Adrenal gland (tissue), 5 donors: Measurements from ENCODE around the gene ZNF888.

ENCODE experiments used
- POLR2A ChIP-seq, 2 donors: fragments of 450-650 bp; IDR thresholded peaks; one replicate each; pipeline ENCODE4 v1.6.1; 2017; ENCODE audit warnings: antibody characterized with exemption in 2 of 2, mild to moderate bottlenecking in 2 of 2, moderate library complexity in 1 of 2
- TF ChIP-seq, protein P1 (sequence below), 6 experiments: fragments of 450-650 bp in 4 of 6; fragments of 200-600 bp in 2 of 6; sonication (generic) in 1 of 6; IDR thresholded peaks; 1 replicate in 5 of 6; 2 replicates in 1 of 6; pipeline versions ENCODE4 v1.5.1 to v1.8.0; 2016 to 2021; ENCODE audit warnings: antibody characterized with exemption in 6 of 6, mild to moderate bottlenecking in 2 of 6, moderate library complexity in 1 of 6
- donor health status: DM: no; HTN: no; CAD: no.

DNA sequence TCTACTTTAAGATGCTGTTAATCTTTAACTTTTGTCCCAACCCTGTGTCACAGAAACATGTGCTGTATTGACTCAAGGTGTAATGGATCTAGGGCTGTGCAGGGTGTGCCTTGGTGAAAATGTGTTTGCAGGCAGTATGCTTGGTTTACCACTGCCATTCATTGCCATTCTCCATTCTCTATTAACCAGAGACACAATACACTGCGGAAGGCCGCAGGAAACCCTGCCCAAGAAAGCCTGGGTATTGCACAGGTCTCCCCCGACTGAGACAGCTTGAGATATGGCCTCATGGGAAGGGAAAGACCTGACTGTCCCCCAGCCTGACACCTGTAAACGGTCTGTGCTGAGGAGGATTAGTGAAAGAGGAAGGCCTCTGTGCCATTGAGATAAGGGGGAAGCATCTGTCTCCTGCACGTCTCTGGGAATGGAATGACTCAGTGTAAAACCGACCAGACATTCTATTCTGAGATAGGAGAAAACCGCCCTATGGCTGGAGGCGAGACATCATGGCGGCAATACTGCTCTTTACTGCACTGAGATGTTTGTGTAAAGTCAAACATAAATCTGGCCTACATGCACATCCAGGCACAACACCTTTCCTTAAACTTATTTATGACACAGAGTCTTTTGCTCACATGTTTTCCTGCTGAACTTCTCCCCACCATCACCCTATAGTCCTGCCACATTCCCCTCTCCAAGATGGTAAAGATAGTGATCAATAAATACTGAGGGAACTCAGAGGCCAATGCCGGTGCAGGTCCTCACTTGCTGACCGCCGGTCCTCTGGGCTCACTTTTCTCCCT is 13.1 kb upstream of the ZNF888 start:
- TF ChIP-seq, protein P1, sequence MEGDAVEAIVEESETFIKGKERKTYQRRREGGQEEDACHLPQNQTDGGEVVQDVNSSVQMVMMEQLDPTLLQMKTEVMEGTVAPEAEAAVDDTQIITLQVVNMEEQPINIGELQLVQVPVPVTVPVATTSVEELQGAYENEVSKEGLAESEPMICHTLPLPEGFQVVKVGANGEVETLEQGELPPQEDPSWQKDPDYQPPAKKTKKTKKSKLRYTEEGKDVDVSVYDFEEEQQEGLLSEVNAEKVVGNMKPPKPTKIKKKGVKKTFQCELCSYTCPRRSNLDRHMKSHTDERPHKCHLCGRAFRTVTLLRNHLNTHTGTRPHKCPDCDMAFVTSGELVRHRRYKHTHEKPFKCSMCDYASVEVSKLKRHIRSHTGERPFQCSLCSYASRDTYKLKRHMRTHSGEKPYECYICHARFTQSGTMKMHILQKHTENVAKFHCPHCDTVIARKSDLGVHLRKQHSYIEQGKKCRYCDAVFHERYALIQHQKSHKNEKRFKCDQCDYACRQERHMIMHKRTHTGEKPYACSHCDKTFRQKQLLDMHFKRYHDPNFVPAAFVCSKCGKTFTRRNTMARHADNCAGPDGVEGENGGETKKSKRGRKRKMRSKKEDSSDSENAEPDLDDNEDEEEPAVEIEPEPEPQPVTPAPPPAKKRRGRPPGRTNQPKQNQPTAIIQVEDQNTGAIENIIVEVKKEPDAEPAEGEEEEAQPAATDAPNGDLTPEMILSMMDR (IDR thresholded peaks at IDR 0.05) = no peak
- no peak for TF ChIP-seq POLR2A (IDR thresholded peaks at IDR 0.05)
